Type B pancreatic cell (in vitro differentiated cells): ENCODE data around the gene ZNF467. TPM values are rescaled to one million over a fixed set of nuclear protein-coding genes. Genes with fewer than 3 reads are reported as not detected.

Experiments
- DNase-seq: peaks from one replicate; pipeline ENCODE4 v3.0.0; 2021; ENCODE audit warnings: mixed read lengths; ENCODE audit not compliant: unreplicated experiment; ENCODE audit errors: extremely low spot score
- H3K27ac Mint-ChIP-seq: 2 replicates; pipeline ENCODE4 v1.8.0; 2021; ENCODE audit warnings: mild to moderate bottlenecking, mixed read lengths
- H3K27me3 Mint-ChIP-seq: 2 replicates; pipeline ENCODE4 v1.8.0; 2021; ENCODE audit warnings: mixed read lengths
- H3K36me3 Mint-ChIP-seq: 2 replicates; pipeline ENCODE4 v1.8.0; 2021; ENCODE audit warnings: mixed read lengths
- H3K4me1 Mint-ChIP-seq: one replicate; pipeline ENCODE4 v1.8.0; 2021; ENCODE audit warnings: mixed read lengths; ENCODE audit not compliant: unreplicated experiment
- H3K4me3 Mint-ChIP-seq: 2 replicates; pipeline ENCODE4 v1.8.0; 2021; ENCODE audit warnings: mild to moderate bottlenecking, mixed read lengths
- H3K9me3 Mint-ChIP-seq: 2 replicates; pipeline ENCODE4 v1.8.0; 2021; ENCODE audit warnings: mixed read lengths
- total RNA-seq: library from RNA; stranded (reverse); gene quantifications from 2 replicates; pipeline ENCODE4 v1.2.1, GENCODE V29; 2021; ENCODE audit warnings: low replicate concordance
- TF ChIP-seq, protein P1 (sequence below): fragments of 200-600 bp; sonication (generic); conservative IDR thresholded peaks from 2 replicates; pipeline ENCODE4 v1.5.0; 2021; ENCODE audit warnings: antibody characterized with exemption, mild to moderate bottlenecking

The ZNF467 gene
- total RNA-seq, 1 donor from 2014 or later, result 17.6 TPM

DNA sequence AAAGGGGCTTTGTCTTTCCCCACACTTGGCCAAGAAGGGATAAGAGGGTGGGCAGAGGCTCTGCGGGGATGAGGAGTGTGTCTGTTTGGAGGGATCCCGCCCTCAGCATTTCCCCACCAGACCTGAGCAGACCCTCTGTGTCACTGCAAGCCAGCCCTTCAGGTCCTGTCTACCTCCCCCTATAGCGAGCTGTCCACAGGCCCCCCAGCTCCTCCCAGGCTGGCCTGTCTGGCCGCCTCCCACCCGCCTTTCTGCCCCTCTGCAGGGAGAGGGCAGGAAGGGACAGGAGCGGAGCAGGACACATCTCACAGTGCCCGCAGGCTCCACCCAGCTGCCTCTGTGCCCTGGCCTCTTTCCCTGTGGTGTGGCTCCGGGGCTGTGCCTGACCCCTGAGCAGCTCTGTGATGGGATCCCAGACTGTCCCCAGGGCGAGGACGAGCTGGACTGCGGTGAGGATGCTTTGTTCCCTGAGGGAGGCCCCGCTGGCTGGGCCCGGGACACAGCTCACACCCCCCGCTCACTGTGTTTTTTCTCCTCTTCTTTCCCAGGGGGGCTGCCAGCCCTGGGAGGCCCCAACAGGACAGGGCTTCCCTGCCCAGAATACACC, 17.5 kb upstream of the ZNF467 start:
- no peak overlapping the region for H3K27ac Mint-ChIP-seq
- H3K9me3 Mint-ChIP-seq, result no peaks in the 10 kb centered on the region
- peaks cover 36% of the 10 kb centered on the region for H3K27me3 Mint-ChIP-seq
- TF ChIP-seq, protein P1, sequence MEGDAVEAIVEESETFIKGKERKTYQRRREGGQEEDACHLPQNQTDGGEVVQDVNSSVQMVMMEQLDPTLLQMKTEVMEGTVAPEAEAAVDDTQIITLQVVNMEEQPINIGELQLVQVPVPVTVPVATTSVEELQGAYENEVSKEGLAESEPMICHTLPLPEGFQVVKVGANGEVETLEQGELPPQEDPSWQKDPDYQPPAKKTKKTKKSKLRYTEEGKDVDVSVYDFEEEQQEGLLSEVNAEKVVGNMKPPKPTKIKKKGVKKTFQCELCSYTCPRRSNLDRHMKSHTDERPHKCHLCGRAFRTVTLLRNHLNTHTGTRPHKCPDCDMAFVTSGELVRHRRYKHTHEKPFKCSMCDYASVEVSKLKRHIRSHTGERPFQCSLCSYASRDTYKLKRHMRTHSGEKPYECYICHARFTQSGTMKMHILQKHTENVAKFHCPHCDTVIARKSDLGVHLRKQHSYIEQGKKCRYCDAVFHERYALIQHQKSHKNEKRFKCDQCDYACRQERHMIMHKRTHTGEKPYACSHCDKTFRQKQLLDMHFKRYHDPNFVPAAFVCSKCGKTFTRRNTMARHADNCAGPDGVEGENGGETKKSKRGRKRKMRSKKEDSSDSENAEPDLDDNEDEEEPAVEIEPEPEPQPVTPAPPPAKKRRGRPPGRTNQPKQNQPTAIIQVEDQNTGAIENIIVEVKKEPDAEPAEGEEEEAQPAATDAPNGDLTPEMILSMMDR, result no peak
- no peak for DNase-seq
- no peak overlapping the region for H3K4me3 Mint-ChIP-seq
- peaks cover 10% of the 10 kb centered on the region for H3K4me1 Mint-ChIP-seq
- no peaks in the 10 kb centered on the region for H3K36me3 Mint-ChIP-seq

DNA sequence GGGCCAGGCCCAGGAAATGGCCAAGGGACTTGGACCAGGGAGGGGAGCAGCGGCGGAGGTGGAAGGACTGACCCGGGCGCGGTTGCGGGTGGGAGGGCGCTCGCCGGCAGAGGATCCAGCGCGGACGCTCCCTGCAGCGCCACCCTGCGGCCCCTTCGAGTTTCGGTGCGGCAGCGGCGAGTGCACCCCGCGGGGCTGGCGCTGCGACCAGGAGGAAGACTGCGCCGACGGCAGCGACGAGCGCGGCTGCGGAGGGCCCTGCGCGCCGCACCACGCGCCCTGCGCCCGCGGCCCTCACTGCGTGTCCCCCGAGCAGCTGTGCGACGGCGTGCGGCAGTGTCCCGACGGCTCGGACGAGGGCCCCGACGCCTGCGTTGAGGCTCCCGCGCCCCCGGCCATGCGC, 16.8 kb upstream of the ZNF467 start:
- H3K9me3 Mint-ChIP-seq, result no peaks in the 10 kb centered on the region
- no peaks in the 10 kb centered on the region for H3K36me3 Mint-ChIP-seq
- H3K4me3 Mint-ChIP-seq, result no peak overlapping the region
- TF ChIP-seq, protein P1, result peak; percentile 82
- H3K27ac Mint-ChIP-seq, result no peak overlapping the region
- peaks cover 36% of the 10 kb centered on the region for H3K27me3 Mint-ChIP-seq
- no peak for DNase-seq
- peaks cover 10% of the 10 kb centered on the region for H3K4me1 Mint-ChIP-seq

DNA sequence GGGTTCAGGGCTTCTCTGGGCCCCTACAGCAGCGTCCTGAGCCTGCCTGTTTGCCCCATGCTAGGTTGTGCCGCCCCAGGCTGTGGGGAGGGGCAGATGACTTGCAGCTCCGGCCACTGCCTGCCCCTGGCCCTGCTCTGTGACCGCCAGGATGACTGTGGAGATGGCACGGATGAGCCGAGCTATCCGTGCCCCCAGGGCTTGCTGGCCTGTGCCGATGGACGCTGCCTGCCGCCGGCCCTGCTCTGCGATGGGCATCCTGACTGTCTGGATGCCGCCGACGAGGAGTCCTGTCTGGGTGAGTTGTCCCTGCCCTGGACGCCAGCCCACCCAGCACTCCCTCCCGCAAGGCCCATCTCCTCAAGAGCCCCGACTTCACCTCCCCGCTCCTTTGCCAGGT, 15.7 kb upstream of the ZNF467 start:
- Mint-ChIP-seq H3K4me1 (peaks cover 4% of the 10 kb centered on the region), H3K36me3 (no peaks in the 10 kb centered on the region), H3K27ac (no peak overlapping the region), H3K27me3 (peaks cover 31% of the 10 kb centered on the region), H3K4me3 (no peak overlapping the region), H3K9me3 (no peaks in the 10 kb centered on the region)
- no peak for DNase-seq
- TF ChIP-seq, protein P1, result no peak

DNA sequence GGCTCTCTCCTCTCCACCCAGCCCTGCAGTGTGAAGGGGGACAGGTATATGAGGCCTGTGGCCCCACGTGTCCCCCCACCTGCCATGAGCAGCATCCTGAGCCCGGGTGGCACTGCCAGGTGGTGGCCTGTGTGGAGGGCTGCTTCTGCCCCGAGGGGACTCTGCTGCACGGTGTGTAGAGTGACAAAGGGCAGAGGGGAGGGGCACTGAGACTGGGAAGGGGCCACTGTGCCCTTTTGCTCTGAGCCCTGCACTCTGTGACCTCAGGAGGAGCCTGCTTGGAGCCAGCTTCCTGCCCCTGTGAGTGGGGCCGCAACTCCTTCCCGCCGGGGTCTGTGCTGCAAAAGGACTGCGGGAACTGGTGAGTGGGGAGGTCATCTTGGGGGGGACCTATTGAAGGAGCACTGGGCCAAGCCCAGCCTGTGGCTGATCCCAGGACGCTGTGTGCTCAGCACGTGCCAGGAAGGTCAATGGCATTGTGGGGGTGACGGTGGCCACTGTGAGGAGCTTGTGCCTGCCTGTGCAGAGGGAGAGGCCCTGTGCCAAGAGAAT, 15.0 kb upstream of the ZNF467 start:
- TF ChIP-seq, protein P1, result no peak
- Mint-ChIP-seq H3K4me3 (peak overlapping the region; percentile 22), H3K9me3 (no peaks in the 10 kb centered on the region), H3K27me3 (peaks cover 26% of the 10 kb centered on the region), H3K36me3 (no peaks in the 10 kb centered on the region), H3K27ac (no peak overlapping the region), H3K4me1 (no peaks in the 10 kb centered on the region)
- DNase-seq, result no peak

DNA sequence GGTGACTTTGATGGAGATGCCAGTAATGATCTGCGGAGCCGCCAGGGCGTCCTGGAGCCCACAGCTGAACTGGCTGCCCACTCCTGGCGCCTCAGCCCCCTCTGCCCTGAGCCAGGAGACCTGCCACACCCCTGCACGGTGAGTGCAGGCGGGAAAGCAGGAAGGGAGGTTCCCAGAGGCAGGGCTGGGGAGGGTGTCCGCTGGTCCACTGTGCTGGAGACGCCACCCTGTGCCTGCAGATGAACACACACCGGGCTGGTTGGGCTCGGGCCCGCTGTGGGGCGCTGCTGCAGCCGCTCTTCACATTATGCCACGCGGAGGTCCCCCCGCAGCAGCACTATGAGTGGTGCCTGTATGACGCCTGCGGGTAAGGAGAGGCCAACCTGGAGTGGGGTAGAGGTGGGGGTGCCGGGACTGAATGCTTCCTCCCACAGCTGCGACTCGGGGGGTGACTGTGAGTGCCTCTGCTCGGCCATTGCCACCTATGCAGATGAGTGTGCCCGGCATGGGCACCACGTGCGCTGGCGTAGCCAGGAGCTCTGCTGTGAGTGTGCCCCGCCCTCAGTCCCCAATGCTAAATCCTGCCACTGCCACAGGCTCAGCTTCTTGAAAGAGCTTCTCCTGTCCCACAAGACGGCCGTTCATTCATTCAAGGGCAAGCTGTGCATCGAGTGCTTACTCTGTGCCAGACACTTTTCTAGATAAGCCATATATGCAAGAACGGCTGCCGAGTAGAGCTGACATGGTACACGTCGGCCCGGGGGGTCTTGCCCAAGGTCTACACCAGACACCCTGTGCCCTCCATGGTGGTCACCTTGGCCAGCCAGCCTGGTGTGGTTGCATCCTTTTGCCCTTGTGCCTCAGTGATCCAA, 14.3 kb upstream of the ZNF467 start:
- H3K9me3 Mint-ChIP-seq, result no peaks in the 10 kb centered on the region
- H3K4me3 Mint-ChIP-seq, result no peak overlapping the region
- no peaks in the 10 kb centered on the region for H3K36me3 Mint-ChIP-seq
- H3K27me3 Mint-ChIP-seq, result peaks cover 26% of the 10 kb centered on the region
- TF ChIP-seq, protein P1, result no peak
- no peaks in the 10 kb centered on the region for H3K4me1 Mint-ChIP-seq
- no peak for DNase-seq
- H3K27ac Mint-ChIP-seq, result no peak overlapping the region
